Measurements from ENCODE around the gene RERE. TPM values are rescaled to one million over a fixed set of nuclear protein-coding genes. Genes with fewer than 3 reads are reported as not detected.

The RERE gene
- total and polyA plus RNA-seq, 2 donors (not counting 3 experiments of a cell fraction or from before 2014, with no cell fraction given), result 14.1 to 113 TPM

DNA sequence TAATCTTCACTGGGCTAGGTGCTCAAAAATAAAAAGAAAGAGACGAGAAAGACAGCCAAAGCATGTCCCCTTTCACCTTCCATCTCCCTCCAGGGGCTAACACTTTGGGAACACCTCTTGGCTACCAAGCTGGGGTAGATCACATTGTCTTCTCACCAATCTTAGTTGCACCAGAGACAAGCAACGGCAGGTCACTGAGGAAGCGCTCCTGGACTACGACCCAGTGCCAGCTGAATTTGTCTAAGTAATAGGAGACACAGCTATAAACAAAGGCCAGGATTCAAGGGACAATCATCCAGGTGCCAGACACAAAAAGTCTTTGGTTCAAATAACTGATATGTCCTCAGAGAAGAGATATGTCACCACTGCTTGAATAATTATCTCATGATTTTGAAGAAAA lies 399.1 kb downstream of the RERE start:
- Histone ChIP-seq H3K4me3 (replicated peaks in 1 of 3; ENCODE audit: insufficient read depth in 1 of 3, low read depth in 1 of 3, low read length in 3 of 3) (no peak overlapping the region), H3K4me2 (ENCODE audit: insufficient read depth, low read length) (no peak overlapping the region), H3K79me2 (ENCODE audit: control insufficient read depth, insufficient read depth, low read length) (peaks cover 76% of the 10 kb centered on the region), H3K9ac (replicated peaks; ENCODE audit: extremely low read depth, insufficient read depth, low read length) (no peak overlapping the region), H3K4me1 (ENCODE audit: control insufficient read depth, extremely low read depth, insufficient read depth, low read length) (peaks cover 23% of the 10 kb centered on the region), H3K27me3 (ENCODE audit: control insufficient read depth in 2 of 2, insufficient read depth in 2 of 2, low read length in 2 of 2) (no peaks in the 10 kb centered on the region), H3K27ac (ENCODE audit: insufficient read depth, low read depth, low read length) (no peak overlapping the region), H3K9me1 (replicated peaks; ENCODE audit: control insufficient read depth, extremely low read depth, insufficient read depth, low read length) (no peaks in the 10 kb centered on the region), H2AFZ (ENCODE audit: low read depth, low read length) (no peak overlapping the region), H4K20me1 (replicated peaks; ENCODE audit: control insufficient read depth, extremely low read depth, insufficient read depth, low read length) (no peaks in the 10 kb centered on the region), H3K36me3 (ENCODE audit: control insufficient read depth in 2 of 2, extremely low read depth in 1 of 2, insufficient read depth in 2 of 2, low read length in 2 of 2) (peaks cover 6 to 14% of the 10 kb centered on the region in 2 experiments), H3K9me3 (replicated peaks; ENCODE audit: control insufficient read depth, insufficient read depth, low read length) (no peaks in the 10 kb centered on the region)
- DNase-seq (ENCODE audit: low read depth, low spot score), result no peak
- intact Hi-C loops (cut with micrococcal nuclease) (no loop called here), dilution Hi-C loops (cut with MboI; ENCODE audit: extremely low pct_ligation_motif_present, low sequenced_read_pairs) (no loop called here)
- BruUV-seq (replicated peaks), result no TSS peak
- ChIA-PET POLR2A (no interaction called here), CTCF (no interaction called here)
- TF ChIP-seq MYC (IDR thresholded peaks at IDR 0.05; ENCODE audit: low read depth, low read length) (no peak), GATA2 (IDR thresholded peaks at IDR 0.05; ENCODE audit: insufficient read depth, insufficient read length, low read depth, low read length) (no peak), FOS (IDR thresholded peaks at IDR 0.05; ENCODE audit: borderline replicate concordance, insufficient read depth, low read length) (no peak), EZH2 (IDR thresholded peaks at IDR 0.05; ENCODE audit: borderline replicate concordance, low read depth, low read length, severe bottlenecking) (no peak), POLR2AphosphoS5 (IDR thresholded peaks at IDR 0.05; ENCODE audit: insufficient read depth, low read depth, low read length) (no peak), POLR2A (IDR thresholded peaks at IDR 0.05; ENCODE audit: low read depth, low read length) (no peak), JUN (IDR thresholded peaks at IDR 0.05; ENCODE audit: borderline replicate concordance, insufficient read depth, insufficient read length, low read depth) (no peak)
- TF ChIP-seq, protein P1, sequence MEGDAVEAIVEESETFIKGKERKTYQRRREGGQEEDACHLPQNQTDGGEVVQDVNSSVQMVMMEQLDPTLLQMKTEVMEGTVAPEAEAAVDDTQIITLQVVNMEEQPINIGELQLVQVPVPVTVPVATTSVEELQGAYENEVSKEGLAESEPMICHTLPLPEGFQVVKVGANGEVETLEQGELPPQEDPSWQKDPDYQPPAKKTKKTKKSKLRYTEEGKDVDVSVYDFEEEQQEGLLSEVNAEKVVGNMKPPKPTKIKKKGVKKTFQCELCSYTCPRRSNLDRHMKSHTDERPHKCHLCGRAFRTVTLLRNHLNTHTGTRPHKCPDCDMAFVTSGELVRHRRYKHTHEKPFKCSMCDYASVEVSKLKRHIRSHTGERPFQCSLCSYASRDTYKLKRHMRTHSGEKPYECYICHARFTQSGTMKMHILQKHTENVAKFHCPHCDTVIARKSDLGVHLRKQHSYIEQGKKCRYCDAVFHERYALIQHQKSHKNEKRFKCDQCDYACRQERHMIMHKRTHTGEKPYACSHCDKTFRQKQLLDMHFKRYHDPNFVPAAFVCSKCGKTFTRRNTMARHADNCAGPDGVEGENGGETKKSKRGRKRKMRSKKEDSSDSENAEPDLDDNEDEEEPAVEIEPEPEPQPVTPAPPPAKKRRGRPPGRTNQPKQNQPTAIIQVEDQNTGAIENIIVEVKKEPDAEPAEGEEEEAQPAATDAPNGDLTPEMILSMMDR (IDR thresholded peaks at IDR 0.05; ENCODE audit: extremely low read depth in 1 of 2, insufficient read depth in 1 of 2, low read depth in 1 of 2, low read length in 2 of 2), result no peak
- TF ChIP-seq, protein P2, sequence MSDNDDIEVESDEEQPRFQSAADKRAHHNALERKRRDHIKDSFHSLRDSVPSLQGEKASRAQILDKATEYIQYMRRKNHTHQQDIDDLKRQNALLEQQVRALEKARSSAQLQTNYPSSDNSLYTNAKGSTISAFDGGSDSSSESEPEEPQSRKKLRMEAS (IDR thresholded peaks at IDR 0.05; ENCODE audit: insufficient read depth, insufficient read length), result no peak
- FAIRE-seq, result no peak
